ENCODE results near the gene ACACA. TPM values are rescaled to one million over a fixed set of nuclear protein-coding genes. Genes with fewer than 3 reads are reported as not detected.

ACACA gene
- total and polyA plus RNA-seq, 12 donors = 18.2 to 112 (median 70.4) TPM

- TF ChIP-seq, protein P1, sequence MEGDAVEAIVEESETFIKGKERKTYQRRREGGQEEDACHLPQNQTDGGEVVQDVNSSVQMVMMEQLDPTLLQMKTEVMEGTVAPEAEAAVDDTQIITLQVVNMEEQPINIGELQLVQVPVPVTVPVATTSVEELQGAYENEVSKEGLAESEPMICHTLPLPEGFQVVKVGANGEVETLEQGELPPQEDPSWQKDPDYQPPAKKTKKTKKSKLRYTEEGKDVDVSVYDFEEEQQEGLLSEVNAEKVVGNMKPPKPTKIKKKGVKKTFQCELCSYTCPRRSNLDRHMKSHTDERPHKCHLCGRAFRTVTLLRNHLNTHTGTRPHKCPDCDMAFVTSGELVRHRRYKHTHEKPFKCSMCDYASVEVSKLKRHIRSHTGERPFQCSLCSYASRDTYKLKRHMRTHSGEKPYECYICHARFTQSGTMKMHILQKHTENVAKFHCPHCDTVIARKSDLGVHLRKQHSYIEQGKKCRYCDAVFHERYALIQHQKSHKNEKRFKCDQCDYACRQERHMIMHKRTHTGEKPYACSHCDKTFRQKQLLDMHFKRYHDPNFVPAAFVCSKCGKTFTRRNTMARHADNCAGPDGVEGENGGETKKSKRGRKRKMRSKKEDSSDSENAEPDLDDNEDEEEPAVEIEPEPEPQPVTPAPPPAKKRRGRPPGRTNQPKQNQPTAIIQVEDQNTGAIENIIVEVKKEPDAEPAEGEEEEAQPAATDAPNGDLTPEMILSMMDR (IDR thresholded peaks at IDR 0.05) = no peak
- TF ChIP-seq POLR2A (IDR thresholded peaks at IDR 0.05) = no peak
- 85 to 94% (median 88%) methylated on average over 7 of the region's 7 CpGs for WGBS, 4 donors
- H3K27ac ChIP-seq = no peak within 1 kb of the TSS
- DNase-seq = no peak
- no peaks in the 10 kb centered on the region for H3K36me3 ChIP-seq (replicated peaks in 1 of 2)
- H3K4me1 ChIP-seq (replicated peaks in 1 of 2) = no peaks in the 10 kb centered on the region
- H3K9me3 ChIP-seq (replicated peaks in 1 of 3) = no peaks in the 10 kb centered on the region
- intact Hi-C loops (cut with DNase I) = no loop called here
- H3K27me3 ChIP-seq = no peaks in the 10 kb centered on the region
- no peak within 1 kb of the TSS for H3K4me3 ChIP-seq
These were observed 30.9 kb downstream of the ACACA start, which contains the start of gene C17orf78 for GRCh38 chr17:37375706-37376105. Gene C17orf78, plus strand, starts transcription at chr17:37375985. Its CDS starts 108 bp downstream, at chr17:37376093.

- DNase-seq = peak; percentile 66 to 90 (median 71)
- WGBS, 4 donors = 2 to 5% (median 4%) methylated on average over 4 of the region's 4 CpGs
- no peaks in the 10 kb centered on the region for H3K36me3 ChIP-seq (replicated peaks in 1 of 2)
- H3K27me3 ChIP-seq = no peaks in the 10 kb centered on the region
- no peaks in the 10 kb centered on the region for H3K4me1 ChIP-seq (replicated peaks in 1 of 2)
- intact Hi-C loops (cut with DNase I) = no loop called here
- no peak overlapping the region for H3K27ac ChIP-seq
- no peak for TF ChIP-seq POLR2A (IDR thresholded peaks at IDR 0.05)
- TF ChIP-seq, protein P1 (IDR thresholded peaks at IDR 0.05) = peak; percentile 94 to 100 (median 98)
- H3K9me3 ChIP-seq (replicated peaks in 1 of 3) = no peaks in the 10 kb centered on the region
- H3K4me3 ChIP-seq = no peak overlapping the region
These were observed 33.0 kb downstream of the ACACA start for GRCh38 chr17:37373530-37374159.

- DNase-seq = no peak
- no peaks in the 10 kb centered on the region for H3K27me3 ChIP-seq
- H3K4me1 ChIP-seq (replicated peaks in 1 of 2) = no peaks in the 10 kb centered on the region
- H3K36me3 ChIP-seq (replicated peaks in 1 of 2) = no peaks in the 10 kb centered on the region
- no peak overlapping the region for H3K27ac ChIP-seq
- H3K4me3 ChIP-seq = no peak overlapping the region
- WGBS, 4 donors = 77 to 82% (median 78%) methylated on average over 3 of the region's 3 CpGs
- no peaks in the 10 kb centered on the region for H3K9me3 ChIP-seq (replicated peaks in 1 of 3)
- TF ChIP-seq POLR2A (IDR thresholded peaks at IDR 0.05) = no peak
- TF ChIP-seq, protein P1 (IDR thresholded peaks at IDR 0.05) = no peak
- intact Hi-C loops (cut with DNase I) = no loop called here
These were observed 38.1 kb downstream of the ACACA start for GRCh38 chr17:37368577-37368976.

DNA sequence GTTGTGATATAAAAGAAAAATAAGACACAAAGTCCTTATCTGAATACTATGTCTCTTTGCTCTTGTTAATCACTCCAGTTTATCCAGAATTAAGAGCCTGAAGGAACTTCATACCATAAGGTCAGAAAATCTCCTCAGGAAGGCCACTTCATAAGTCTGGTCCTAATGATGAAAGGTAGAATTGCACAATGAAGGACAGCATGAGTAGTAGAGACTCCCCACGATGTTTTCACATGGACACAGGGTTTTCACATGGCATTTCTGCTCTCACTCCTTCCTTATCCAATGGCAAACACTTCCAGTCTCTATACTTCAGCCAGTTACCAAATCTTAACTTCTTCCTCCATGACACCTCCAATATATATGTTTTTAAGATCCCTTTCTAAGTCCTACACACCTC, 41.0 kb downstream of the ACACA start:
- intact Hi-C loops (cut with DNase I) = no loop called here
- no peak for DNase-seq
- TF ChIP-seq, protein P1 (IDR thresholded peaks at IDR 0.05) = no peak
- no peak for TF ChIP-seq POLR2A (IDR thresholded peaks at IDR 0.05)
- peaks cover 0 to under 1% of the 10 kb centered on the region in 2 donors for H3K4me1 ChIP-seq (replicated peaks in 1 of 2)
- no peaks in the 10 kb centered on the region for H3K27me3 ChIP-seq
- H3K36me3 ChIP-seq (replicated peaks in 1 of 2) = no peaks in the 10 kb centered on the region
- no peak overlapping the region for H3K4me3 ChIP-seq
- no peaks in the 10 kb centered on the region for H3K9me3 ChIP-seq (replicated peaks in 1 of 3)
- WGBS, 4 donors = 44 to 67% (median 52%) methylated on average over 1 of the region's 1 CpG
- no peak overlapping the region for H3K27ac ChIP-seq

Measured in adrenal gland (tissue), 12 donors.